Right lobe of liver (tissue), 6 donors: ENCODE measurements around the gene ASB2. TPM values are rescaled to one million over a fixed set of nuclear protein-coding genes. Genes with fewer than 3 reads are reported as not detected.
A peak's percentile ranks its signal among the peaks of the same experiment; 100 is the strongest.

Experiments used
- ATAC-seq, 4 donors: fragments of 200-7000 bp; cut with Tn5 transposase; one replicate each; pipeline ENCODE4 v1.9.1; 2020; ENCODE audit warnings: mild to moderate bottlenecking in 4 of 4, moderate library complexity in 4 of 4
- DNase-seq, 3 donors: peaks; one replicate each; pipeline ENCODE4 v3.0.0-alpha.2; 2020
- H3K27ac ChIP-seq, 3 donors: fragments of 200-600 bp; one replicate each; pipeline ENCODE4 v1.8.0; 2022
- H3K27me3 ChIP-seq, 2 donors: fragments of 200-600 bp; one replicate each; pipeline ENCODE4 v1.8.0; 2022
- H3K36me3 ChIP-seq, 4 donors: fragments of 200-600 bp; sonication (generic) in 1 of 4; one replicate each; pipeline versions ENCODE4 v1.5.1 to v1.8.0; 2017 to 2022; ENCODE audit warnings: control low read depth in 1 of 4
- H3K4me1 ChIP-seq, 4 donors: fragments of 200-600 bp; sonication (generic) in 1 of 4; one replicate each; pipeline versions ENCODE4 v1.5.1 to v1.8.0; 2017 to 2022; ENCODE audit warnings: control low read depth in 1 of 4
- H3K4me3 ChIP-seq, 3 donors: fragments of 200-600 bp; one replicate each; pipeline ENCODE4 v1.8.0; 2022
- H3K9me3 ChIP-seq, 4 donors: fragments of 200-600 bp; sonication (generic) in 1 of 4; one replicate each; pipeline versions ENCODE4 v1.5.1 to v1.8.0; 2017 to 2022; ENCODE audit warnings: control low read depth in 1 of 4
- CTCF ChIP-seq, 4 donors: fragments of 200-600 bp in 3 of 4; fragments of 450-650 bp in 1 of 4; IDR thresholded peaks; one replicate each; pipeline versions ENCODE4 v1.5.1 to v1.8.0; 2016 to 2022; ENCODE audit warnings: antibody characterized with exemption in 4 of 4, mild to moderate bottlenecking in 2 of 4
- POLR2A ChIP-seq: fragments of 450-650 bp; IDR thresholded peaks from one replicate; pipeline ENCODE4 v1.6.1; 2017; ENCODE audit warnings: antibody characterized with exemption, mild to moderate bottlenecking
- WGBS: methylation state at CpG from one replicate; pipeline ENCODE4 v1.1.6; 2018; ENCODE audit warnings: low coverage, low lambda C conversion rate; ENCODE audit not compliant: insufficient coverage; ENCODE audit errors: missing lambda C conversion rate; 5-methylcytosine and 5-hydroxymethylcytosine counted together
- intact Hi-C, 2 donors: fragments of 100-400 bp; cut with DNase I; formaldehyde crosslinking; loops; one replicate each; pipeline versions ENCODE4 v1.11.2 to v1.14.1; 2022
- total RNA-seq, 6 experiments: library from RNA; depleted of rRNA in 2 of 6; stranded (reverse); fragments of >200 nt in 2 of 6; fragmentation: NEBNext Ultra II Directional in 3 of 6; extraction: Animal tissue kit (Norgen Biotek cat#: 25700) in 3 of 6; gene quantifications; one replicate each; pipeline versions ENCODE4 v1.1.0 to v1.2.4, GENCODE V29; 2016 to 2023
- donor health status: DM: no; HTN: yes; CAD: no.
- donor health status: DM: no; HTN: no; CAD: no.
- donor health status: DM: no; HTN: no; CAD: no.
- donor health status: DM: no; HTN: yes; CAD: no.
- donor health status: DM: no; HTN: yes; CAD: no.

Gene ASB2
- total RNA-seq, 6 experiments from 2014 or later, result 0.20 to 0.59 (median 0.28) TPM

GRCh38 chr14:93897476-93897845 is 78.9 kb downstream of the ASB2 start:
- Histone ChIP-seq H3K4me3 (no peak overlapping the region), H3K9me3 (no peaks in the 10 kb centered on the region), H3K36me3 (no peaks in the 10 kb centered on the region), H3K27ac (no peak overlapping the region), H3K27me3 (no peaks in the 10 kb centered on the region), H3K4me1 (no peaks in the 10 kb centered on the region)
- TF ChIP-seq POLR2A (no peak), CTCF (IDR thresholded peaks at IDR 0.05) (no peak)
- intact Hi-C loops, result loop anchor here (5.0 to 10.0 kb wide), 2 partner anchors 240 to 243 kb away; no protein-coding TSS in a partner anchor
- DNase-seq, result no peak
- WGBS, result 48% methylated on average over 5 of the region's 5 CpGs
- no peak for ATAC-seq

- TF ChIP-seq POLR2A (no peak), CTCF (IDR thresholded peaks at IDR 0.05) (no peak)
- DNase-seq (no peak), ATAC-seq (no peak)
- Histone ChIP-seq H3K27me3 (no peaks in the 10 kb centered on the region), H3K4me3 (no peak overlapping the region), H3K9me3 (no peaks in the 10 kb centered on the region), H3K36me3 (no peaks in the 10 kb centered on the region), H3K4me1 (no peaks in the 10 kb centered on the region), H3K27ac (no peak overlapping the region)
- intact Hi-C loops, result loop anchor here (5.0 to 10.0 kb wide), 2 partner anchors 238 to 240 kb away; no protein-coding TSS in a partner anchor
- 69% methylated on average over 8 of the region's 9 CpGs for WGBS
Observed at GRCh38 chr14:93895023-93895604, 81.3 kb downstream of the ASB2 start.

- H3K9me3 ChIP-seq, result no peaks in the 10 kb centered on the region
- WGBS, result 69% methylated on average over 11 of the region's 12 CpGs
- H3K27ac ChIP-seq, result no peak overlapping the region
- DNase-seq, result no peak
- H3K36me3 ChIP-seq, result no peaks in the 10 kb centered on the region
- intact Hi-C loops, result loop anchor here in 1 of 2 donors (10.0 kb wide), 1 partner anchor 239 kb away; no protein-coding TSS in a partner anchor
- TF ChIP-seq CTCF (IDR thresholded peaks at IDR 0.05) (no peak), POLR2A (no peak)
- no peaks in the 10 kb centered on the region for H3K4me1 ChIP-seq
- H3K4me3 ChIP-seq, result no peak overlapping the region
- no peak for ATAC-seq
- no peaks in the 10 kb centered on the region for H3K27me3 ChIP-seq
Observed at GRCh38 chr14:93893661-93894261, 82.6 kb downstream of the ASB2 start.

GRCh38 chr14:93892923-93893558 is 83.3 kb downstream of the ASB2 start:
- ATAC-seq (peak; percentile 78 to 91 (median 85)), DNase-seq (peak; percentile 61 to 66 (median 65))
- TF ChIP-seq CTCF (IDR thresholded peaks at IDR 0.05) (peak; percentile 91 to 98 (median 95)), POLR2A (no peak)
- Histone ChIP-seq H3K27ac (no peak overlapping the region), H3K27me3 (no peaks in the 10 kb centered on the region), H3K36me3 (no peaks in the 10 kb centered on the region), H3K9me3 (no peaks in the 10 kb centered on the region), H3K4me1 (no peaks in the 10 kb centered on the region), H3K4me3 (no peak overlapping the region)
- WGBS, result 25% methylated on average over 8 of the region's 13 CpGs
- intact Hi-C loops, result loop anchor here in 1 of 2 donors (10.0 kb wide), 1 partner anchor 238 kb away; no protein-coding TSS in a partner anchor
